Gastroesophageal sphincter (tissue), 3 donors: ENCODE results near the gene KIF26B.

ENCODE experiments used
- EP300 ChIP-seq: sonication (generic); formaldehyde crosslinking; IDR thresholded peaks from one replicate; pipeline ENCODE4 v1.6.1; 2017; ENCODE audit warnings: antibody characterized with exemption, mild to moderate bottlenecking
- POLR2A ChIP-seq, 2 donors: fragments of 450-650 bp; IDR thresholded peaks; one replicate each; pipeline ENCODE4 v1.6.1; 2017; ENCODE audit warnings: antibody characterized with exemption in 2 of 2, mild to moderate bottlenecking in 2 of 2, moderate library complexity in 1 of 2
- POLR2AphosphoS5 ChIP-seq: sonication (generic); formaldehyde crosslinking; IDR thresholded peaks from one replicate; pipeline ENCODE4 v1.6.1; 2017; ENCODE audit warnings: antibody characterized with exemption
- TF ChIP-seq, protein P1 (sequence below), 4 experiments: fragments of 200-600 bp in 2 of 4; fragments of 450-650 bp in 2 of 4; sonication (generic) in 1 of 4; IDR thresholded peaks; one replicate each; pipeline ENCODE4 v1.5.1; 2017 to 2019; ENCODE audit warnings: antibody characterized with exemption in 4 of 4, mild to moderate bottlenecking in 2 of 4, moderate library complexity in 2 of 4

DNA sequence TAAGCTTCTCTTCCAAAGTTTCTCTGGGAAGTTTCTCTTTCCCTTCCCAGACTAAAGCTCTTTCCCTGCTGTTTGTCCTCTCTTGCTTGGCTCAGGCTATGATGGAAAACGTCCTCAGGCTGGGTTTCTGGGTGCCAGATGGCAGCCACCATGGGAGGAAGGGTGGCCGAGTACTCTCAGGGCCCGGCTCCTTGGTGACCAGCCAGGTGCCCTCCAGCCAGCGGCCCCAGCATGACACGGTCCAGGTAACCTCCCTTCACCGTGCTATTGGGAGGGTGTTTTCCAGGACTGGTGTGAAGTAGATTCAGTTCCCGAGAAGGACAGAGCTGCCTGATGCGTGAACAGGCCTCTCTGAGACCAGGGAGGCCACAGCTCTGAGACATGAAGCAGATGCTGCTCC is 60.3 kb downstream of the KIF26B start:
- TF ChIP-seq, protein P1, sequence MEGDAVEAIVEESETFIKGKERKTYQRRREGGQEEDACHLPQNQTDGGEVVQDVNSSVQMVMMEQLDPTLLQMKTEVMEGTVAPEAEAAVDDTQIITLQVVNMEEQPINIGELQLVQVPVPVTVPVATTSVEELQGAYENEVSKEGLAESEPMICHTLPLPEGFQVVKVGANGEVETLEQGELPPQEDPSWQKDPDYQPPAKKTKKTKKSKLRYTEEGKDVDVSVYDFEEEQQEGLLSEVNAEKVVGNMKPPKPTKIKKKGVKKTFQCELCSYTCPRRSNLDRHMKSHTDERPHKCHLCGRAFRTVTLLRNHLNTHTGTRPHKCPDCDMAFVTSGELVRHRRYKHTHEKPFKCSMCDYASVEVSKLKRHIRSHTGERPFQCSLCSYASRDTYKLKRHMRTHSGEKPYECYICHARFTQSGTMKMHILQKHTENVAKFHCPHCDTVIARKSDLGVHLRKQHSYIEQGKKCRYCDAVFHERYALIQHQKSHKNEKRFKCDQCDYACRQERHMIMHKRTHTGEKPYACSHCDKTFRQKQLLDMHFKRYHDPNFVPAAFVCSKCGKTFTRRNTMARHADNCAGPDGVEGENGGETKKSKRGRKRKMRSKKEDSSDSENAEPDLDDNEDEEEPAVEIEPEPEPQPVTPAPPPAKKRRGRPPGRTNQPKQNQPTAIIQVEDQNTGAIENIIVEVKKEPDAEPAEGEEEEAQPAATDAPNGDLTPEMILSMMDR (IDR thresholded peaks at IDR 0.05): no peak
- TF ChIP-seq POLR2AphosphoS5 (no peak), POLR2A (IDR thresholded peaks at IDR 0.05) (no peak), EP300 (no peak)
